ENCODE measurements around the gene PDPK1.
"Not testable (repeated sequence)": the region's sequence is repeated elsewhere in the genome, so short reads cannot be mapped to it uniquely, and the experiment has no call there.

Gene PDPK1

GRCh38 chr16:2526135-2526534, 11.7 kb upstream of the PDPK1 start:
- DNase-seq = no peak

GRCh38 chr16:2527071-2527783, 10.6 kb upstream of the PDPK1 start:
- no peak for DNase-seq

- no peak for DNase-seq
Observed at GRCh38 chr16:2527784-2528100, 10.1 kb upstream of the PDPK1 start.

GRCh38 chr16:2528161-2529060, 9.4 kb upstream of the PDPK1 start:
- no peak for DNase-seq

GRCh38 chr16:2529061-2529931, 8.5 kb upstream of the PDPK1 start:
- DNase-seq = no peak

GRCh38 chr16:2529961-2530628, 7.7 kb upstream of the PDPK1 start:
- no peak for DNase-seq

- DNase-seq = no peak
Observed at GRCh38 chr16:2530629-2531318, 7.0 kb upstream of the PDPK1 start.

GRCh38 chr16:2531371-2531695, 6.5 kb upstream of the PDPK1 start, which contains the start of gene CEMP1:
Gene CEMP1 (minus strand): TSS chr16:2531408. CDS start chr16:2531073, 335 bp downstream.
- DNase-seq = no peak

- peak; percentile 82 for DNase-seq
Observed at GRCh38 chr16:2531696-2532493, 5.9 kb upstream of the PDPK1 start.

- peak; percentile 44 for DNase-seq
Observed at GRCh38 chr16:2532494-2533141, 5.2 kb upstream of the PDPK1 start.

- DNase-seq = not testable (repeated sequence)
Observed at GRCh38 chr16:2533142-2533755, 4.6 kb upstream of the PDPK1 start.

GRCh38 chr16:2533912-2534311, 3.9 kb upstream of the PDPK1 start:
- DNase-seq = no peak

GRCh38 chr16:2534335-2534734, 3.5 kb upstream of the PDPK1 start:
- not testable (repeated sequence) for DNase-seq

GRCh38 chr16:2535625-2536013, 2.2 kb upstream of the PDPK1 start:
- no peak for DNase-seq

GRCh38 chr16:2539192-2539844, 1.5 kb downstream of the PDPK1 start:
- DNase-seq = not testable (repeated sequence)

- not testable (repeated sequence) for DNase-seq
Observed at GRCh38 chr16:2539845-2540458, 2.1 kb downstream of the PDPK1 start.

- peak; percentile 5 for DNase-seq
Observed at GRCh38 chr16:2540912-2541311, 3.1 kb downstream of the PDPK1 start.

GRCh38 chr16:2541409-2541808, 3.6 kb downstream of the PDPK1 start:
- not testable (repeated sequence) for DNase-seq

- not testable (repeated sequence) for DNase-seq
Observed at GRCh38 chr16:2543771-2544170, 6.0 kb downstream of the PDPK1 start.
